Right atrium auricular region (tissue), 2 donors: ENCODE measurements around the gene AZU1. TPM values are rescaled to one million over a fixed set of nuclear protein-coding genes. Genes with fewer than 3 reads are reported as not detected.

ENCODE experiments used
- DNase-seq: peaks from one replicate; pipeline ENCODE4 v3.0.0-alpha.2; 2019; ENCODE audit warnings: low spot score
- H3K27ac ChIP-seq, 2 donors: fragments of 200-600 bp; sonication (generic); 1 replicate in 1 of 2; 2 replicates in 1 of 2; pipeline ENCODE4 v1.5.1; 2016 to 2019
- H3K27me3 ChIP-seq, 2 donors: fragments of 200-600 bp; sonication (generic); one replicate each; pipeline versions ENCODE4 v1.5.1 to v1.6.0; 2017 to 2019
- H3K36me3 ChIP-seq: fragments of 200-600 bp; sonication (generic); one replicate; pipeline ENCODE4 v1.5.1; 2016
- H3K4me1 ChIP-seq, 2 donors: fragments of 200-600 bp; sonication (generic); one replicate each; pipeline versions ENCODE4 v1.5.1 to v1.6.0; 2017 to 2019
- H3K4me3 ChIP-seq, 2 donors: fragments of 200-600 bp; sonication (generic); 1 replicate in 1 of 2; 2 replicates in 1 of 2; pipeline ENCODE4 v1.5.1; 2017 to 2019; ENCODE audit warnings: mild to moderate bottlenecking in 1 of 2, moderate library complexity in 1 of 2
- H3K9me3 ChIP-seq, 2 donors: fragments of 200-600 bp; sonication (generic); one replicate each; pipeline ENCODE4 v1.5.1; 2019
- total RNA-seq, 2 donors: library from RNA; depleted of rRNA; stranded (reverse); fragments of >200 nt; gene quantifications; one replicate each; pipeline ENCODE4 v1.1.0, GENCODE V29; 2016
- TF ChIP-seq, protein P1 (sequence below), 2 donors: fragments of 200-600 bp; sonication (generic); IDR thresholded peaks; one replicate each; pipeline ENCODE4 v1.5.1; 2019; ENCODE audit warnings: antibody characterized with exemption in 2 of 2

The AZU1 gene
- total RNA-seq, 2 donors from 2014 or later: not detected

DNA sequence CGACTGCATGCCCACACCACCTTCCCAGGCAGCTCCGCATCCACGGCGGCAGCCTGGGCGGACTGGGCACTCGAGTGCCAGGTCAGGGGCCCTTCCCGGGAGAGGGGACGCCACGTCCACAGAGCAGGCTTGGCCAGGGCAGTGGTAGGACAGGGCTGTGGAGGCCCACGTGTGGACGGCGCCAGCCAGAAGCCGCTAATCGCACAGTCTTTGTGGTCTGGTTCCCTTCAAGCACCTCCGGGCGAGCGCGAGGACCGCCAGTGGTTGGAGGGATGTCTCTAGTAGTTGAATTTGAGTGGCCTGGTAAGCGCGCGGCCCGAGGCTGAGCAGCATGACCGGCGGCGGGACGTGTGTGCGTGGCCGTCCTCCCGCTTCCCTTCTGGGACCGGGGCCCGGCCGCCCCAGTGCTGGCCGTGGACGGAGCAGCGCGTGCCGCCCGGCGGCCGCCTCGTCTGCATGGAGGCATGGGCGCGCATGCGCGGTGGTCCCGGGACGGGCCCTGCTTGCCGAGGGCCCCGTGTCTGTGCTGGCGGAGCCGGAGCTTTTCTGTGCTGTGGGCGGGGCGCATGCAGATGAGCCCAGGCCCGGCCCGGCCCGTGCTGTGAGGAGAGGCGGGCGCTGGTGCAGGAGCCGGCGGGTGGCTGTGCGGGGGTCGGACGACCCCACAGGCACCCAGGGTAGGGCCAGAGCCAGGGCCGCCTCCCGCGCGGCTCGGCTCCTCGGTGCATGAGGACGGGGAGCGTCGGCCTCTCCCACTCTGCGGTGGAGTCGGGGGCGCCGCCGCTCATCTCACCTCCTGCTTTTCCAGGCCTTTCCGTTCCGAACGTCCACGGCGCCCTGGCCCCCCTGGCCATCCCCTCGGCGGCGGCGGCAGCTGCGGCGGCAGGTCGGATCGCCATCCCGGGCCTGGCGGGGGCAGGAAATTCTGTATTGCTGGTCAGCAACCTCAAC, 21.8 kb upstream of the AZU1 start:
- no peak overlapping the region for H3K27ac ChIP-seq
- H3K36me3 ChIP-seq: peaks cover 89% of the 10 kb centered on the region
- no peaks in the 10 kb centered on the region for H3K9me3 ChIP-seq
- no peaks in the 10 kb centered on the region for H3K27me3 ChIP-seq
- no peak overlapping the region for H3K4me3 ChIP-seq
- H3K4me1 ChIP-seq: peaks cover 3 to 25% of the 10 kb centered on the region in 2 donors
- TF ChIP-seq, protein P1, sequence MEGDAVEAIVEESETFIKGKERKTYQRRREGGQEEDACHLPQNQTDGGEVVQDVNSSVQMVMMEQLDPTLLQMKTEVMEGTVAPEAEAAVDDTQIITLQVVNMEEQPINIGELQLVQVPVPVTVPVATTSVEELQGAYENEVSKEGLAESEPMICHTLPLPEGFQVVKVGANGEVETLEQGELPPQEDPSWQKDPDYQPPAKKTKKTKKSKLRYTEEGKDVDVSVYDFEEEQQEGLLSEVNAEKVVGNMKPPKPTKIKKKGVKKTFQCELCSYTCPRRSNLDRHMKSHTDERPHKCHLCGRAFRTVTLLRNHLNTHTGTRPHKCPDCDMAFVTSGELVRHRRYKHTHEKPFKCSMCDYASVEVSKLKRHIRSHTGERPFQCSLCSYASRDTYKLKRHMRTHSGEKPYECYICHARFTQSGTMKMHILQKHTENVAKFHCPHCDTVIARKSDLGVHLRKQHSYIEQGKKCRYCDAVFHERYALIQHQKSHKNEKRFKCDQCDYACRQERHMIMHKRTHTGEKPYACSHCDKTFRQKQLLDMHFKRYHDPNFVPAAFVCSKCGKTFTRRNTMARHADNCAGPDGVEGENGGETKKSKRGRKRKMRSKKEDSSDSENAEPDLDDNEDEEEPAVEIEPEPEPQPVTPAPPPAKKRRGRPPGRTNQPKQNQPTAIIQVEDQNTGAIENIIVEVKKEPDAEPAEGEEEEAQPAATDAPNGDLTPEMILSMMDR (IDR thresholded peaks at IDR 0.05): no peak
- DNase-seq: no peak

DNA sequence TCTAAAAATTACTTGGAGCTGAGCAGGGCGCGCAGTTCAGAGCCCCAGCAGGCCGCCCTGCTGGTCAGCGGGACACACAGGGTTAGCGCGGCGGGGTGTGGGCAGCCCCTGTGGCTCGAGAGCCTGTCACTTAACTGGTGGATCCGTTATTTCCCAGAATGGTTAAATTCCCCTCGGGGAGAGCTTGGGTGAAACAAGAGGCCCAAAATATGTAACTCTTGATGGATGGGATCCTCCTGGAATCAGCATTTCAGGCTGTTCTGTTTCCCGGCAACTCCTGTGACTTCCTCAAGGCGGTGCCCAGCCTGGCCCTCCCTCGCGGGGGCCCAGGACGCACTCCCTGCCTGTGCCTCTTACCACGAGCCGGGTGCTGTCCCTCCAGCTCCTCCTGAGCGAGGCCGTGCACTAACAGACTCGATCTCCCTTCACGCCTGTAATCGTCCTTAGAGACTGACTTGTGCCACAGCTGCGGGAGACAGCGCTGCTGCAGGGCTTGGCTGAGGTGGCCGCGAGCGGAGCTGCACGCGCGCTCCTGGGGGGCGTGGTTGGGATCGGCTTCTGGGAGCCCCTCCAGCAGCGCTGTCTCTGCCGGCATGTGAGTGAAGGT, 20.7 kb upstream of the AZU1 start:
- no peak overlapping the region for H3K4me3 ChIP-seq
- H3K36me3 ChIP-seq: peaks cover 90% of the 10 kb centered on the region
- no peak for DNase-seq
- H3K9me3 ChIP-seq: no peaks in the 10 kb centered on the region
- H3K27me3 ChIP-seq: no peaks in the 10 kb centered on the region
- H3K27ac ChIP-seq: no peak overlapping the region
- H3K4me1 ChIP-seq: peaks cover under 1 to 15% of the 10 kb centered on the region in 2 donors
- TF ChIP-seq, protein P1 (IDR thresholded peaks at IDR 0.05): no peak

DNA sequence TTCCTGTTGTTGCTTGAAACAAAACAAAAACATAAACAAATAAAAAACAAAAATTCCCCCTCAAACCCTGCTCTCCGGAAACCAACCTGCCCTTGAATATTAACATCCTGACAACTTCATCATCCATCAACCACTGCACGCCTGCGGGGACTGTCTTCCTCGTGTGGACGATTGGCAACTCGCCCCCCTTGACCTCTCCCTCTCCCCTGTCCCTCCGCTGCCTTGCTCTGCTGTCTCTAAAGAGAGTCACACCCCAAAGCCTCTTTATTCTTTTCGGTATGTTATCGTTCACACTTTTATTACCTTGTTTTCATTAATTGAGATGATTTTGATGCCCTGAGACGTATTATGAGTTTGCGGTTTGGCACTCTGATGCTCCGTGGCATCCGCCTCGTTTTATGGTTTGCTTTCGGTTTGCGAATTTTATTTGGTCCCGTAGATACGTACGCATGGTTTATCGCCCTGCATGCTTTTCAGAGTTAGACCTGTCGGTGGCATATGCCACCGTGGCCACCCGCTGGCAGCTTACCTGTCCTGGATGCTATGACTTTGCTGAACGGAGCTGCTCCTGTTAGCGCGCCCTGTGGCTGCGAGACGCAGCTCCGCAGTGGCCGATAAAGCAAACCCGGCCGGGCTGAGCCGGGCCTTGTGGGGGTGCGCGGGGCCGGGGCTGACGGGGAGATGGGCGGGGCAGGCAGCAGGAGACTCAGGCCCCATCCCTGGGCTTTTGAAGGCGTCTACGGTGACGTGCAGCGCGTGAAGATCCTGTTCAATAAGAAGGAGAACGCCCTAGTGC, 19.8 kb upstream of the AZU1 start:
- Histone ChIP-seq H3K27me3 (no peaks in the 10 kb centered on the region), H3K4me1 (peaks cover 0 to 6% of the 10 kb centered on the region in 2 donors), H3K4me3 (no peak overlapping the region), H3K36me3 (peaks cover 93% of the 10 kb centered on the region), H3K27ac (no peak overlapping the region), H3K9me3 (no peaks in the 10 kb centered on the region)
- no peak for DNase-seq
- TF ChIP-seq, protein P1 (IDR thresholded peaks at IDR 0.05): no peak

DNA sequence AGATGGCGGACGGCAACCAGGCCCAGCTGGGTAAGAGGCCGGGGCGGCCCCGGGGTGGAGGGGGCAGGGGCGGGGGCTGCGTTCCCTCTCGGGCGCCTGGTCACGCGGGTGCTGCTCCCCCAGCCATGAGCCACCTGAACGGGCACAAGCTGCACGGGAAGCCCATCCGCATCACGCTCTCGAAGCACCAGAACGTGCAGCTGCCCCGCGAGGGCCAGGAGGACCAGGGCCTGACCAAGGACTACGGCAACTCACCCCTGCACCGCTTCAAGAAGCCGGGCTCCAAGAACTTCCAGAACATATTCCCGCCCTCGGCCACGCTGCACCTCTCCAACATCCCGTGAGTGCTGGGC, 19.2 kb upstream of the AZU1 start:
- no peaks in the 10 kb centered on the region for H3K4me1 ChIP-seq
- no peaks in the 10 kb centered on the region for H3K9me3 ChIP-seq
- TF ChIP-seq, protein P1 (IDR thresholded peaks at IDR 0.05): no peak
- no peak for DNase-seq
- H3K27me3 ChIP-seq: no peaks in the 10 kb centered on the region
- H3K27ac ChIP-seq: no peak overlapping the region
- peaks cover 92% of the 10 kb centered on the region for H3K36me3 ChIP-seq
- no peak overlapping the region for H3K4me3 ChIP-seq

DNA sequence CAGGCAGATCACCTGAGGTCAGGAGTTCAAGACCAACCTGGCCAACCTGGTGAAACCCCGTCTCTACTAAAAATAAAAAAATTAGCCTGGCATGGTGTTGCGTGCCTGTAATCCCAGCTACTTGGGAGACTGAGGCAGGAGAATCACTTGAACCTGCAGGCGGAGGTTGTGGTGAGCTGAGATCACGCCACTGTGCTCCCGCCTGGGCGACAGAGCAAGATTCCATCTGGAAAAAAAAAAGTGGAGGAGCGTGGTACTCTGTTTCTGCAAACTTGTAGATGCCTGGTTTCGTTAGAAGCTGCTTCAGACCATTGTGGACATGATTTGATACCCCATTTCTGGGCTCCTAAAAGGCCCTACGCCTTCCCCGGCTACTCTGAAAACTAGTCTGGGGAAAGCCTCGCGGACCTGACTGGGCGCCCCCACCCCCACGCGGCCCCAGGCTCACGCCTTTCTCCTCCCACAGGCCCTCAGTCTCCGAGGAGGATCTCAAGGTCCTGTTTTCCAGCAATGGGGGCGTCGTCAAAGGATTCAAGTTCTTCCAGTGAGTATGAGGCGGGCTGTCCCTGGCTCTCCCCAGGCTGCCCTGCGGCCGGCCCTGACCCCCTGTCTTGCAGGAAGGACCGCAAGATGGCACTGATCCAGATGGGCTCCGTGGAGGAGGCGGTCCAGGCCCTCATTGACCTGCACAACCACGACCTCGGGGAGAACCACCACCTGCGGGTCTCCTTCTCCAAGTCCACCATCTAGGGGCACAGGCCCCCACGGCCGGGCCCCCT, 17.4 kb upstream of the AZU1 start:
- Histone ChIP-seq H3K27me3 (no peaks in the 10 kb centered on the region), H3K27ac (no peak overlapping the region), H3K4me3 (no peak overlapping the region), H3K9me3 (no peaks in the 10 kb centered on the region), H3K4me1 (no peaks in the 10 kb centered on the region), H3K36me3 (peaks cover 78% of the 10 kb centered on the region)
- no peak for DNase-seq
- TF ChIP-seq, protein P1 (IDR thresholded peaks at IDR 0.05): no peak
